NB4 (cell line): ENCODE results near the gene TPCN1.

ENCODE experiments used
- DNase-seq: peaks from one replicate; pipeline ENCODE4 v3.0.0; 2010; ENCODE audit warnings: low read depth
- H3K4me3 ChIP-seq: one replicate; pipeline ENCODE4 v1.5.1; 2011; ENCODE audit warnings: mild to moderate bottlenecking, low read depth, low read length, moderate library complexity
- MYC ChIP-seq: IDR thresholded peaks from 2 replicates; pipeline ENCODE4 v1.6.1; 2011; ENCODE audit warnings: low read depth, low read length
- POLR2A ChIP-seq: IDR thresholded peaks from 2 replicates; pipeline ENCODE4 v1.6.1; 2011; ENCODE audit warnings: mild to moderate bottlenecking; ENCODE audit not compliant: insufficient read length; ENCODE audit errors: extremely low read depth
- TF ChIP-seq, protein P1 (sequence below): IDR thresholded peaks from 2 replicates; pipeline ENCODE4 v1.6.1; 2011; ENCODE audit warnings: low read depth, low read length
- TF ChIP-seq, protein P2 (sequence below): IDR thresholded peaks from one replicate; pipeline ENCODE4 v1.5.1; 2012; ENCODE audit warnings: low read depth, low read length

Gene TPCN1

DNA sequence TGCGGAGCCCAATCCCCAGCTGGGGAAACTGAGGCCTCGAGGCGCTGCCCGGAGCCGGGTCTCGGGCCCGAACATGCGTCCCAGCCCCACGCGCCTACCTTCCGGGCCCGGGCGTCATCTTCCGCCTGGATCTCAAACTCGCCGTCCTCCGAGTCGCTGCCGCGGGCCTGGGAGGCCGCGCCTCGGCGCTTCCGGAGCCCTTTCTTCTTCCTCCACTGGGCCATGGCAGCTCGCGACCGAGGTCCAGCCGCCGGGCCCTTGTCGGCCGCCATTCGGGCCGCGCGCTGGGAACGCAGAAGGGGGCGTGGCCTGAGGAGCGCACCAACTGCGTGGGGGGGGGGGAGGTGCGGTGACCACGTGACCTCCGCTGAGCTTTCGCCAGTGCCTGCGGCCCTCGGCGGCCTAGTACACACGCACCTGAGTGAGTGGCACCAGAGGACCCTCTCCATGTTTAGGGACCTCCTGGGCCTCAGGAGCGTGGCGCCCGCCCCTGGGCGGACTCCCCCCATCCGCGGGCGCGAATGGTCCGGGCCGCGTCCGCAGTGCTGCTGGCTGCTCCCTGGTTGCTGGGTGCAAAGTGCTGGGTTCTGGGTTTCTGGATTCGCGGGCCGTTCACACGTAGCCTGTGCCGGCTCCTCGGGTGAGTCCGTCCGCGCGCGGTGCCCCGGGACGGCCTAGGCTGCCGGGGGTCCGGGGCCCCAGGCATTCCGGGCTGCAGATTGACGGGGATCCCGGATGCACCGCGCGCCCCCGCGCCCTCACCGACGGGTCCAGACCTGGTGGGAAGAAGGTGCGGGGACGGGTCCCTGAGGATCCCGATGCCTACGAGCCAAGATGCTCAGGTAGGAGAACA lies 35.9 kb upstream of the TPCN1 start, which contains the start of the genes DDX54 and RITA1:
Gene DDX54, minus strand, starts transcription at position 299 of the 853 bp plus-strand sequence. Its CDS starts 27 bp downstream, at position 272.
Gene RITA1, plus strand, starts transcription at position 542 of the 853 bp plus-strand sequence. CDS start 1,026 bp downstream, outside the sequence.
- H3K4me3 ChIP-seq = peak within 1 kb of the TSS; percentile 94
- DNase-seq = peak; percentile 93
- TF ChIP-seq, protein P1, sequence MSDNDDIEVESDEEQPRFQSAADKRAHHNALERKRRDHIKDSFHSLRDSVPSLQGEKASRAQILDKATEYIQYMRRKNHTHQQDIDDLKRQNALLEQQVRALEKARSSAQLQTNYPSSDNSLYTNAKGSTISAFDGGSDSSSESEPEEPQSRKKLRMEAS = peak; percentile 97
- TF ChIP-seq, protein P2, sequence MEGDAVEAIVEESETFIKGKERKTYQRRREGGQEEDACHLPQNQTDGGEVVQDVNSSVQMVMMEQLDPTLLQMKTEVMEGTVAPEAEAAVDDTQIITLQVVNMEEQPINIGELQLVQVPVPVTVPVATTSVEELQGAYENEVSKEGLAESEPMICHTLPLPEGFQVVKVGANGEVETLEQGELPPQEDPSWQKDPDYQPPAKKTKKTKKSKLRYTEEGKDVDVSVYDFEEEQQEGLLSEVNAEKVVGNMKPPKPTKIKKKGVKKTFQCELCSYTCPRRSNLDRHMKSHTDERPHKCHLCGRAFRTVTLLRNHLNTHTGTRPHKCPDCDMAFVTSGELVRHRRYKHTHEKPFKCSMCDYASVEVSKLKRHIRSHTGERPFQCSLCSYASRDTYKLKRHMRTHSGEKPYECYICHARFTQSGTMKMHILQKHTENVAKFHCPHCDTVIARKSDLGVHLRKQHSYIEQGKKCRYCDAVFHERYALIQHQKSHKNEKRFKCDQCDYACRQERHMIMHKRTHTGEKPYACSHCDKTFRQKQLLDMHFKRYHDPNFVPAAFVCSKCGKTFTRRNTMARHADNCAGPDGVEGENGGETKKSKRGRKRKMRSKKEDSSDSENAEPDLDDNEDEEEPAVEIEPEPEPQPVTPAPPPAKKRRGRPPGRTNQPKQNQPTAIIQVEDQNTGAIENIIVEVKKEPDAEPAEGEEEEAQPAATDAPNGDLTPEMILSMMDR = no peak
- TF ChIP-seq POLR2A = peak; percentile 79
- peak; percentile 90 for TF ChIP-seq MYC

DNA sequence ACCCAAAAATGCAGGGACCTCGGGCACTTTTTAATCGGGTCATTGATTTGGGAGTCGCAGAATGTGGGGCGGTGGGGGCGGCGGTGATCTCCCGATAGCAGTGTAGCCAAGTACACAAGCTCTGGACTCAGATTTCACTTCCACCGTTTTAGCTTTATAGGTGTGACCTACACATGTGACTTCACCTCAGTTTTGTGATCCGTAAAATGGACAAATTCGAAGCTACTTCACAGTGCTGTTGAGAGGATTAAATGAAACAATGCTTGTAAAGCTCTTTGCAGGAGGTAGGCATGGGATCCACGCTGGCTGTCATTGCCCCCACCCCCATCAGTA lies 35.3 kb upstream of the TPCN1 start:
- peak overlapping the region; percentile 94 for H3K4me3 ChIP-seq
- TF ChIP-seq, protein P1 = 0 out of 2 replicates have a peak, but pooled peaks have one; percentile 12
- no peak for TF ChIP-seq POLR2A
- peak; percentile 60 for DNase-seq

DNA sequence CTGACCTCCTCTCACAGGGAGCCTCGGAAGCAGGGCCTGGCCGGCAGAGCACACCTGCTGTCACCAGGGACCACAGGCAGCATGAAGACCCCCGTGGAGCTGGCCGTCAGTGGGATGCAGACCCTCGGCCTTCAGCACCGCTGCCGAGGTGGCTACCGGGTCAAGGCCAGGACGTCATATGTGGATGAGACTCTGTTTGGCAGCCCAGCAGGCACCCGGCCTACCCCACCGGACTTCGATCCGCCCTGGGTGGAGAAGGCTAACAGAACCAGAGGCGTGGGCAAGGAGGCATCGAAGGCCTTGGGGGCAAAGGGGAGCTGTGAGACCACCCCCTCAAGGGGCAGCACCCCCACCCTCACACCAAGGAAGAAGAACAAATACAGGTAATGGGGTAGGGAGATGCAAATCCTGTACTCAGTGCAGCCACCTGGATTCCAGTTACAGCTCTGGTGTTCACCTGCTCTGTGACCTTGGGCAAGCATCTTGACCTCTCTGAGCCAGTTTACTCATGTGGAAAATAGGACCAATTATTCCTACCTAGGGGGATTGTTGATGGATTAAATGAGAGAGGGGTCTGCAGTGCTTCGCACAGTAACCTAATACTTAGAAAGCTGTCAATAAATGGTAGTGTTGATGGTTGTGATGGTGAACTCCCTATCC lies 34.5 kb upstream of the TPCN1 start:
- peak overlapping the region; percentile 94 for H3K4me3 ChIP-seq
- no peak for DNase-seq
- TF ChIP-seq, protein P1 = no peak
- TF ChIP-seq, protein P2 = no peak
- TF ChIP-seq POLR2A = no peak
- TF ChIP-seq MYC = no peak

DNA sequence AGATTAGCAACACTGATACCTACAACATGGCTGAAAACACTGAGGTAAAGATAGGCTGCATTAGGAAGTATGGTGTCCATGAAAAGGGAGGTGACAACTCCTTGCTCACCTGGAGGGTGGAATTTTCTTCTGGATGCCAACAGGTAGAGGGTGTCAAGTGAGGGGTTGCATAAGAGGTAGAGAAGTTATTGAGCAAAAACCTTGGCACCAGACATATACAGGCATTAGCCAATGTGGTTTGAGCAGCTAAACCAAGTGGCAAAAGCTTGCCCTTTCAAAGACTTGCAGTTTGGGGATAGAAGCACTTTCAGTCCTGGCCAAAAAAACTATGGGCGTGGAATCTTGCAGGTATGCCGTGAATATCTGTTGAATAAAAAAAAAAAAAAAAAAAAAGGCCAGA lies 31.9 kb upstream of the TPCN1 start:
- TF ChIP-seq POLR2A (no peak), MYC (no peak)
- TF ChIP-seq, protein P1 = no peak
- TF ChIP-seq, protein P2 = no peak
- no peak overlapping the region for H3K4me3 ChIP-seq
- no peak for DNase-seq

DNA sequence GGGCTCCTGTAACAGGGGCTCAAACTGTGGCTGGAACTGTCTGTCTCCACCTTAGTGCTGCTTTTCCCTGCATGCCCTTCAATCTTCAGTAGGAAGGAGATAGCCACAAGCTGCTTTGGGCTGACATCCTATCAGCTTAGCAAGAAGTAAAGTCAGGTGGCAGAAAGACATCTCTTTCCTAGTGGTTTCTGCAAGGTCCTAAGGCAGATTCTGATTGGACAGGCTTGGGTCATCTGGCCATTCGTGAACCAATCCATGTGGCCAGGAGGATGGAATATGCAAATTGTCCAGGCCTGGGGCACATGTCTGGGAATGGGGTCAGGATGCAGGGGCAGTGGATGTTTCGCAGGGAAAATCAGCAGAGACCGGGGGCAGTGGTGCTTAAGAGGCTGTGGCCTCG lies 30.5 kb upstream of the TPCN1 start:
- H3K4me3 ChIP-seq = no peak overlapping the region
- TF ChIP-seq, protein P1 = peak; percentile 51; the same call in 1 of the 2 replicates
- TF ChIP-seq, protein P2 = no peak
- peak; percentile 69 for DNase-seq

DNA sequence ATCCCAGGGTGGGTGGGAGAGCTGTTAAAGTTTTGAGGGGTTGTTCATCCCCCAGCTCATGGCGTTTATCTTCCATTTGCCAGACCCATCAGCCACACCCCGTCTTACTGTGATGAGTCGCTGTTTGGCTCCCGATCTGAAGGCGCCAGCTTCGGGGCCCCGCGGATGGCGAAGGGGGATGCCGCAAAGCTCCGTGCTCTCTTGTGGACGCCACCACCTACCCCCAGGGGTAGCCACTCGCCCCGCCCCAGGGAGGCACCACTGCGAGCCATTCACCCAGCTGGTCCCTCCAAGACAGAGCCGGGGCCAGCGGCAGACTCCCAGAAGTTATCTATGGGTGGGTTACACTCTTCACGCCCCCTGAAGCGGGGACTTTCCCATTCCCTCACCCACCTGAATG lies 30.0 kb upstream of the TPCN1 start:
- no peak for DNase-seq
- TF ChIP-seq POLR2A (no peak), MYC (no peak)
- TF ChIP-seq, protein P2 = no peak
- TF ChIP-seq, protein P1 = no peak
- H3K4me3 ChIP-seq = no peak overlapping the region
